Measurements from ENCODE around the gene HMCN1.

GRCh38 chr1:186093437-186093836 is 359.2 kb downstream of the HMCN1 start:
- no peak for TF ChIP-seq CTCF (IDR thresholded peaks at IDR 0.05)
- TF ChIP-seq POLR2AphosphoS5 (IDR thresholded peaks at IDR 0.05; ENCODE audit: low read depth, low read length), result no peak
- no peak for TF ChIP-seq SIN3A (IDR thresholded peaks at IDR 0.05; ENCODE audit: borderline replicate concordance, insufficient read depth, low read depth, low read length)

All from Panc1 (cell line).